Measurements from ENCODE around the gene MCTS1.
"Not testable (repeated sequence)": the region's sequence is repeated elsewhere in the genome, so short reads cannot be mapped to it uniquely, and the experiment has no call there.

DNA sequence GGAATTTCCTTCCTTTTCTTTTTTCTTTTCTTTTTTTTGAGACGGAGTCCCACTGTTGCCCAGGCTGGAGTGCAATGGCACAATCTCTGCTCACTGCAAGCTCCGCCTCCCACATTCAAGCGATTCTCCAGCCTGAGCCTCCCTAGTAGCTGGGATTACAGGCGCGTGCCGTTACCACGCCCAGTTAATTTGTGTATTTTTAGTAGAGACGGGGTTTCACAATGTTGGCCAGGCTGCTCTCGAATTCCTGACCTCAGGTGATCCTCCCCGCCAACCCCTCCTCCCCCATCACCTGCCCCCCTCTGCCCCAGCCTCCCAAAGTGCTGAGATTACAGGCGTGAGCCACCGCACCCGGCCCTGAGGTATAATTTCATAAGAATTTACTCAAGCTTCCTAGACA lies 30.1 kb upstream of the MCTS1 start:
- TF ChIP-seq, protein P1, sequence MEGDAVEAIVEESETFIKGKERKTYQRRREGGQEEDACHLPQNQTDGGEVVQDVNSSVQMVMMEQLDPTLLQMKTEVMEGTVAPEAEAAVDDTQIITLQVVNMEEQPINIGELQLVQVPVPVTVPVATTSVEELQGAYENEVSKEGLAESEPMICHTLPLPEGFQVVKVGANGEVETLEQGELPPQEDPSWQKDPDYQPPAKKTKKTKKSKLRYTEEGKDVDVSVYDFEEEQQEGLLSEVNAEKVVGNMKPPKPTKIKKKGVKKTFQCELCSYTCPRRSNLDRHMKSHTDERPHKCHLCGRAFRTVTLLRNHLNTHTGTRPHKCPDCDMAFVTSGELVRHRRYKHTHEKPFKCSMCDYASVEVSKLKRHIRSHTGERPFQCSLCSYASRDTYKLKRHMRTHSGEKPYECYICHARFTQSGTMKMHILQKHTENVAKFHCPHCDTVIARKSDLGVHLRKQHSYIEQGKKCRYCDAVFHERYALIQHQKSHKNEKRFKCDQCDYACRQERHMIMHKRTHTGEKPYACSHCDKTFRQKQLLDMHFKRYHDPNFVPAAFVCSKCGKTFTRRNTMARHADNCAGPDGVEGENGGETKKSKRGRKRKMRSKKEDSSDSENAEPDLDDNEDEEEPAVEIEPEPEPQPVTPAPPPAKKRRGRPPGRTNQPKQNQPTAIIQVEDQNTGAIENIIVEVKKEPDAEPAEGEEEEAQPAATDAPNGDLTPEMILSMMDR (IDR thresholded peaks at IDR 0.05) = not testable (repeated sequence)
- TF ChIP-seq POLR2AphosphoS5 (IDR thresholded peaks at IDR 0.05; ENCODE audit: insufficient read depth in 1 of 2, low read depth in 1 of 2); POLR2A (IDR thresholded peaks at IDR 0.05): not testable (repeated sequence)

All from vagina (tissue), 2 donors.